Prostate gland (tissue), 2 donors: ENCODE data around the gene IDH2.

Experiments
- CTCF ChIP-seq, 4 experiments: fragments of 200-600 bp in 2 of 4; fragments of 450-650 bp in 2 of 4; sonication (generic) in 2 of 4; IDR thresholded peaks; 1 replicate in 3 of 4; 2 replicates in 1 of 4; pipeline ENCODE4 v1.5.1; 2016 to 2019; ENCODE audit warnings: antibody characterized with exemption in 4 of 4, mild to moderate bottlenecking in 2 of 4, moderate library complexity in 2 of 4
- POLR2A ChIP-seq: fragments of 450-650 bp; IDR thresholded peaks from one replicate; pipeline ENCODE4 v1.6.1; 2016; ENCODE audit warnings: antibody characterized with exemption, mild to moderate bottlenecking
- POLR2AphosphoS5 ChIP-seq: sonication (generic); formaldehyde crosslinking; IDR thresholded peaks from one replicate; pipeline ENCODE4 v1.6.1; 2017; ENCODE audit warnings: antibody characterized with exemption

- TF ChIP-seq CTCF (IDR thresholded peaks at IDR 0.05): no peak
- no peak for TF ChIP-seq POLR2A
- TF ChIP-seq POLR2AphosphoS5: peak; percentile 93
These were observed 55.3 kb downstream of the IDH2 start for GRCh38 chr15:90046911-90047392.
